ENCODE results near the gene PTK7.

The PTK7 gene

GRCh38 chr6:43205849-43206248, 129.7 kb downstream of the PTK7 start:
- no peak for DNase-seq (ENCODE audit: low read depth)

GRCh38 chr6:43207286-43207685, 131.2 kb downstream of the PTK7 start:
- DNase-seq (ENCODE audit: low read depth) = no peak
